22Rv1 (cell line): ENCODE results near the gene DHRS4.
A peak's percentile ranks its signal among the peaks of the same experiment; 100 is the strongest.

Experiments
- H3K27ac ChIP-seq: fragments of 450-650 bp; 2 replicates; pipeline ENCODE4 v1.5.1; 2017
- ZFX ChIP-seq: fragments of 450-650 bp; IDR thresholded peaks from 2 replicates; pipeline ENCODE4 v1.6.1; 2017; ENCODE audit warnings: antibody characterized with exemption, borderline replicate concordance
- TF ChIP-seq, protein P1 (sequence below): fragments of 450-650 bp; IDR thresholded peaks from 2 replicates; pipeline ENCODE4 v1.5.1; 2017; ENCODE audit warnings: mild to moderate bottlenecking

DHRS4 gene

DNA sequence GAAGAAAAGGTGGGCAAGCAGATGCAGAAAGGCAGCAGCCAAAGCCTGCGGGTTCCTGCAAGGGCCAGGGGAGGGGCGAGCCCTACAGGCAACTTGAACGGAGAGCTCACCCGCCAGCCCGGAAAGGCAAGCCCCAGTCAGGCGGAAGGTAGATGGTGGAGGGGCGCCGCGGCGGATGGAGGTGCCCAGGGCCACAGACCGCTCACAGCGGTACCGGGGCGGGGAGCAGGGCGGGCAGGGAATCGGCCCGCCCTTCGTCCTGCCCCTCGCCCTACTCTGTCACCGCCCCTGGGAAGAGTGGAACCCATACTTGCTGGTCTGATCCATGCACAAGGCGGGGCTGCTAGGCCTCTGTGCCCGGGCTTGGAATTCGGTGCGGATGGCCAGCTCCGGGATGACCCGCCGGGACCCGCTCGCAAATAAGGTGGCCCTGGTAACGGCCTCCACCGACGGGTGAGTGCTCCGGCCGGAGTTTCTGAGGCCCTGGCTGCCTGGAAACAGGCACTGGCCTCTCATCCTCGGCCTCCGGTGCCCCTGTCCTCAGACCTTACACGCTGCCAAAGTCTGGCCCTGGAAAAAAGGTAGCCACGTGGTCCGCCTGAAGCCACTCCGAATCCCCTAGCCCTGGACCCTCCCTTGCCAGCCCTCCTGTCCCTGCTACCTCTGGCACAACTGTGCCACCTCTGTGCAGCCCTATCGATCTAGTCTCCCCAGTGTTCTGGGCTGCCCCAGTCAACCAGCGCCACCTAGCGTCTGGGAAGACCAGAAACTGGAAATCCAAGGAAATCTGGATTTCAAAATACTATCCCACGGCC, at the start of gene DHRS4:
DHRS4 (plus strand) TSS at position 307 of the 815 bp plus-strand sequence; CDS start at position 326, 19 bp downstream.
- TF ChIP-seq, protein P1, sequence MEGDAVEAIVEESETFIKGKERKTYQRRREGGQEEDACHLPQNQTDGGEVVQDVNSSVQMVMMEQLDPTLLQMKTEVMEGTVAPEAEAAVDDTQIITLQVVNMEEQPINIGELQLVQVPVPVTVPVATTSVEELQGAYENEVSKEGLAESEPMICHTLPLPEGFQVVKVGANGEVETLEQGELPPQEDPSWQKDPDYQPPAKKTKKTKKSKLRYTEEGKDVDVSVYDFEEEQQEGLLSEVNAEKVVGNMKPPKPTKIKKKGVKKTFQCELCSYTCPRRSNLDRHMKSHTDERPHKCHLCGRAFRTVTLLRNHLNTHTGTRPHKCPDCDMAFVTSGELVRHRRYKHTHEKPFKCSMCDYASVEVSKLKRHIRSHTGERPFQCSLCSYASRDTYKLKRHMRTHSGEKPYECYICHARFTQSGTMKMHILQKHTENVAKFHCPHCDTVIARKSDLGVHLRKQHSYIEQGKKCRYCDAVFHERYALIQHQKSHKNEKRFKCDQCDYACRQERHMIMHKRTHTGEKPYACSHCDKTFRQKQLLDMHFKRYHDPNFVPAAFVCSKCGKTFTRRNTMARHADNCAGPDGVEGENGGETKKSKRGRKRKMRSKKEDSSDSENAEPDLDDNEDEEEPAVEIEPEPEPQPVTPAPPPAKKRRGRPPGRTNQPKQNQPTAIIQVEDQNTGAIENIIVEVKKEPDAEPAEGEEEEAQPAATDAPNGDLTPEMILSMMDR, result peak; percentile 96
- TF ChIP-seq ZFX, result no peak
- H3K27ac ChIP-seq, result peak within 1 kb of the TSS; percentile 65

DNA sequence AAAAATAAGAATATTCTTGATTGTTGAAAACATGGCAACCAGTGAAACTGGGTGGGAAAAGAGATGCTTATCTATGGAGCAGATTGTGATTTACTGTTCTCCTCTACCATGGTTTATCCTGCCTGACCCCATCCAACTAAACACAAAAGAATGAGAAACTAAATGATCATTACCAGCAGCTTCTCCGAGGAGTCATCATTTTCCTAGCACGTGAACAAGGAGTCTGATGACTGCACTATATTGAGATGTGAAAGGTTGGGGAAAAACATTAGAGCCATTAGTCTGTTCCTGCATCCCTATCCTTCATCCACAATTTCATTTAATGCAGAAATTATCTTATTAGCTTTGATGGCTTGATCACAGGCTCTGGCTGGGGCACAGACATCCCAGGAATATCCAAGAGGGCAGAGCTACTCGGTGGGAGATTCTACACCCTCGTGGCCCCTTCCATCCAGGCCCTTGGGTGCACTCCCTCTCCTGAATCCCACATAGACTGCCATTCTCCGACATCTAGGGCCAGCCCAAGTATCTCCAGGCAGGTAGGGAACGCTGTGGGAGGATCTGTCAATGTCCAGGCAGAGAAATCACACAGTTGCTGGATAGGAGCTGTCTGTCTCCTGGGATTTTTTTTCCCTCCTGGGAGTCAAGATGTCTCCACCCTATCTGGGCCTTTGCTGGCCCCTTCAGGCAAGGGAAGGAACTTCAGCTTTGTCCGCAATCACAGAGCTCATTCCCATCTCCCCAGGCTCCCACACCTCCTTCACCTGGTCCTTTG, 43.3 kb upstream of the DHRS4 start:
- no peak overlapping the region for H3K27ac ChIP-seq
- TF ChIP-seq, protein P1, result peak; percentile 84
- no peak for TF ChIP-seq ZFX

DNA sequence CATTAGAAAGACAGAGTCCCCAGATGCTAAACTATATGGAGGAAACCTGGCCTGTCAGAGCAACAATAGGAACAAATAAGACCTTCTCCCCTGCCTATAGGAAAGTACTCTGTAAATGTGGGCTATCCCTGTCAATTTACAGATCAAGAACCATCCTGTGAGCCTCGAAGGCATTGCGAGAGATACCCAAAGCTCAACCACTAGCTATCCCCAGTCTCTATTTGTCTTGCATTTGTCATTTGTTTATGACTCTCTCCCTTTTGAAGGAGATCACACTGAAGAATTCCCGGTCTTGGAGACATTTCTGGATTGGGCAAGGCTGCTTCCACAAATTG, 42.7 kb upstream of the DHRS4 start:
- H3K27ac ChIP-seq, result no peak overlapping the region
- no peak for TF ChIP-seq ZFX
- TF ChIP-seq, protein P1, result peak; percentile 43

- H3K27ac ChIP-seq, result no peak overlapping the region
- TF ChIP-seq ZFX, result no peak
- TF ChIP-seq, protein P1, result no peak
These were observed 38.0 kb upstream of the DHRS4 start for GRCh38 chr14:23915559-23915958.

- TF ChIP-seq, protein P1, result no peak
- no peak overlapping the region for H3K27ac ChIP-seq
These were observed 37.6 kb upstream of the DHRS4 start for GRCh38 chr14:23916004-23916403.

- no peak overlapping the region for H3K27ac ChIP-seq
- no peak for TF ChIP-seq ZFX
- TF ChIP-seq, protein P1, result no peak
These were observed 37.1 kb upstream of the DHRS4 start for GRCh38 chr14:23916446-23916845.

DNA sequence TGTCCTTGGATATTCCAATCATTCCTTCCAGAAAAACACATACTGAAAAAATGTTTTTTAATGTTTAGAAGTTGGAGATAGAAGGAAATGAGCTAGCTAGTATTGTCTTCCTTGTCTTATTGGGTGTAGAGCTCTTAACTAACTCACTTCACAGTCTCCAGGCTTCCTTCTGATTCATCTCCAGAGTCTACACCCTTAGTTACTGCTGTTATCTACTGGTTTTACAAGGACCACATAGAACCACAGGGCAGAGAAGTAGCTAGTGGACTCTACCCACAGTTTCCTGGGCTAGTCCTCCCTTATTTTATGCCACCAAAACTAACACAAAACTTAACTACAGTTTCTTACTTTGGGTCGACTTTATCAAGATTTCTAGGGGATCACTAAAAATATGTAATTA, 31.0 kb upstream of the DHRS4 start:
- TF ChIP-seq, protein P1, result no peak
- no peak for TF ChIP-seq ZFX
- no peak overlapping the region for H3K27ac ChIP-seq
